ENCODE measurements around the gene HNF1A.

DNA sequence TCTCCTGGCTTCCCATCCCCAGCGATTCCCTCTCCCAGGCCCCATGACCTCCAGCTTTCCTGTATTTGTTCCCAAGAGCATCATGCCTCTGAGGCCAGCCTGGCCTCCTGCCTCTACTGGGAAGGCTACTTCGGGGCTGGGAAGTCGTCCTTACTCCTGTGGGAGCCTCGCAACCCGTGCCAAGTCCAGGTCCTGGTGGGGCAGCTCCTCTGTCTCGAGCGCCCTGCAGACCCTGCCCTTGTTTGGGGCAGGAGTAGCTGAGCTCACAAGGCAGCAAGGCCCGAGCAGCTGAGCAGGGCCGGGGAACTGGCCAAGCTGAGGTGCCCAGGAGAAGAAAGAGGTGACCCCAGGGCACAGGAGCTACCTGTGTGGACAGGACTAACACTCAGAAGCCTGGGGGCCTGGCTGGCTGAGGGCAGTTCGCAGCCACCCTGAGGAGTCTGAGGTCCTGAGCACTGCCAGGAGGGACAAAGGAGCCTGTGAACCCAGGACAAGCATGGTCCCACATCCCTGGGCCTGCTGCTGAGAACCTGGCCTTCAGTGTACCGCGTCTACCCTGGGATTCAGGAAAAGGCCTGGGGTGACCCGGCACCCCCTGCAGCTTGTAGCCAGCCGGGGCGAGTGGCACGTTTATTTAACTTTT lies 23.6 kb downstream of the HNF1A start:
- no peak for TF ChIP-seq EZH2 (IDR thresholded peaks at IDR 0.05)
- TF ChIP-seq, protein P1, sequence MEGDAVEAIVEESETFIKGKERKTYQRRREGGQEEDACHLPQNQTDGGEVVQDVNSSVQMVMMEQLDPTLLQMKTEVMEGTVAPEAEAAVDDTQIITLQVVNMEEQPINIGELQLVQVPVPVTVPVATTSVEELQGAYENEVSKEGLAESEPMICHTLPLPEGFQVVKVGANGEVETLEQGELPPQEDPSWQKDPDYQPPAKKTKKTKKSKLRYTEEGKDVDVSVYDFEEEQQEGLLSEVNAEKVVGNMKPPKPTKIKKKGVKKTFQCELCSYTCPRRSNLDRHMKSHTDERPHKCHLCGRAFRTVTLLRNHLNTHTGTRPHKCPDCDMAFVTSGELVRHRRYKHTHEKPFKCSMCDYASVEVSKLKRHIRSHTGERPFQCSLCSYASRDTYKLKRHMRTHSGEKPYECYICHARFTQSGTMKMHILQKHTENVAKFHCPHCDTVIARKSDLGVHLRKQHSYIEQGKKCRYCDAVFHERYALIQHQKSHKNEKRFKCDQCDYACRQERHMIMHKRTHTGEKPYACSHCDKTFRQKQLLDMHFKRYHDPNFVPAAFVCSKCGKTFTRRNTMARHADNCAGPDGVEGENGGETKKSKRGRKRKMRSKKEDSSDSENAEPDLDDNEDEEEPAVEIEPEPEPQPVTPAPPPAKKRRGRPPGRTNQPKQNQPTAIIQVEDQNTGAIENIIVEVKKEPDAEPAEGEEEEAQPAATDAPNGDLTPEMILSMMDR (IDR thresholded peaks at IDR 0.05 in 2 of 3, conservative IDR thresholded peaks at IDR 0.05 in 1 of 3; ENCODE audit: borderline replicate concordance in 1 of 3, insufficient read depth in 1 of 3, low read depth in 2 of 3, low read length in 2 of 3): no peak
- TF ChIP-seq POLR2AphosphoS5 (IDR thresholded peaks at IDR 0.05; ENCODE audit: low read depth, low read length): no peak
- no peak for TF ChIP-seq SP1 (IDR thresholded peaks at IDR 0.05; ENCODE audit: low read depth)
- no peak for TF ChIP-seq CEBPB (IDR thresholded peaks at IDR 0.05; ENCODE audit: low read depth)
- no peak for TF ChIP-seq POLR2A (IDR thresholded peaks at IDR 0.05; ENCODE audit: borderline replicate concordance, extremely low read depth, insufficient read depth, insufficient read length)
- TF ChIP-seq, protein P2, sequence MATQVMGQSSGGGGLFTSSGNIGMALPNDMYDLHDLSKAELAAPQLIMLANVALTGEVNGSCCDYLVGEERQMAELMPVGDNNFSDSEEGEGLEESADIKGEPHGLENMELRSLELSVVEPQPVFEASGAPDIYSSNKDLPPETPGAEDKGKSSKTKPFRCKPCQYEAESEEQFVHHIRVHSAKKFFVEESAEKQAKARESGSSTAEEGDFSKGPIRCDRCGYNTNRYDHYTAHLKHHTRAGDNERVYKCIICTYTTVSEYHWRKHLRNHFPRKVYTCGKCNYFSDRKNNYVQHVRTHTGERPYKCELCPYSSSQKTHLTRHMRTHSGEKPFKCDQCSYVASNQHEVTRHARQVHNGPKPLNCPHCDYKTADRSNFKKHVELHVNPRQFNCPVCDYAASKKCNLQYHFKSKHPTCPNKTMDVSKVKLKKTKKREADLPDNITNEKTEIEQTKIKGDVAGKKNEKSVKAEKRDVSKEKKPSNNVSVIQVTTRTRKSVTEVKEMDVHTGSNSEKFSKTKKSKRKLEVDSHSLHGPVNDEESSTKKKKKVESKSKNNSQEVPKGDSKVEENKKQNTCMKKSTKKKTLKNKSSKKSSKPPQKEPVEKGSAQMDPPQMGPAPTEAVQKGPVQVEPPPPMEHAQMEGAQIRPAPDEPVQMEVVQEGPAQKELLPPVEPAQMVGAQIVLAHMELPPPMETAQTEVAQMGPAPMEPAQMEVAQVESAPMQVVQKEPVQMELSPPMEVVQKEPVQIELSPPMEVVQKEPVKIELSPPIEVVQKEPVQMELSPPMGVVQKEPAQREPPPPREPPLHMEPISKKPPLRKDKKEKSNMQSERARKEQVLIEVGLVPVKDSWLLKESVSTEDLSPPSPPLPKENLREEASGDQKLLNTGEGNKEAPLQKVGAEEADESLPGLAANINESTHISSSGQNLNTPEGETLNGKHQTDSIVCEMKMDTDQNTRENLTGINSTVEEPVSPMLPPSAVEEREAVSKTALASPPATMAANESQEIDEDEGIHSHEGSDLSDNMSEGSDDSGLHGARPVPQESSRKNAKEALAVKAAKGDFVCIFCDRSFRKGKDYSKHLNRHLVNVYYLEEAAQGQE (IDR thresholded peaks at IDR 0.05; ENCODE audit: low read depth): no peak
- TF ChIP-seq JUND (IDR thresholded peaks at IDR 0.05): no peak
- TF ChIP-seq ZNF274 (IDR thresholded peaks at IDR 0.05; ENCODE audit: low read depth, low read length): no peak
- TF ChIP-seq SIN3A (IDR thresholded peaks at IDR 0.05; ENCODE audit: low read depth): no peak
- no peak for TF ChIP-seq CBX3 (IDR thresholded peaks at IDR 0.05; ENCODE audit: low read depth)
